Mammary epithelial cell (primary cell): Measurements from ENCODE around the gene UGT1A8.

Source experiments
- CTCF ChIP-seq, 2 donors: IDR thresholded peaks in 1 of 2; conservative IDR thresholded peaks in 1 of 2; 2 replicates each; pipeline ENCODE4 v1.5.1; 2011 to 2012; ENCODE audit warnings: inconsistent platforms in 2 of 2, low read length in 2 of 2, mild to moderate bottlenecking in 2 of 2, control low read depth in 1 of 2, low read depth in 1 of 2; ENCODE audit not compliant: insufficient read depth in 1 of 2; ENCODE audit errors: extremely low read depth in 1 of 2
- EZH2 ChIP-seq: IDR thresholded peaks from 2 replicates; pipeline ENCODE4 v1.6.1; 2012; ENCODE audit warnings: low read length, inconsistent platforms, borderline replicate concordance

- TF ChIP-seq EZH2 (no peak), CTCF (conservative IDR thresholded peaks at IDR 0.05 in 1 of 2, IDR thresholded peaks at IDR 0.05 in 1 of 2; ENCODE audit: extremely low read depth in 1 of 2, insufficient read depth in 1 of 2, low read depth in 1 of 2, low read length in 2 of 2) (no peak)
These were observed 84.8 kb downstream of the UGT1A8 start for GRCh38 chr2:233702238-233702637.
